Bronchial epithelial cell (primary cell): ENCODE data around the gene ASAP2. TPM values are rescaled to one million over a fixed set of nuclear protein-coding genes. Genes with fewer than 3 reads are reported as not detected.

Source experiments
- DNase-seq: peaks from one replicate; pipeline ENCODE4 v3.0.0-alpha.2; 2010; ENCODE audit warnings: low read depth
- FAIRE-seq: peaks from 2 replicates; lab custom pipeline; 2011; peaks lifted over from hg19 to GRCh38; lab: Jason Lieb, UNC
- H3K27me3 ChIP-seq: 2 replicates; pipeline ENCODE4 v1.5.1; 2011; ENCODE audit warnings: low read length; ENCODE audit not compliant: control insufficient read depth, insufficient read depth
- H3K36me3 ChIP-seq: 2 replicates; pipeline ENCODE4 v1.5.1; 2011; ENCODE audit warnings: low read length; ENCODE audit not compliant: control insufficient read depth, insufficient read depth
- H3K4me3 ChIP-seq: 2 replicates; pipeline ENCODE4 v1.5.1; 2011; ENCODE audit warnings: mild to moderate bottlenecking, low read depth, low read length, control low read depth
- CTCF ChIP-seq: IDR thresholded peaks from 2 replicates; pipeline ENCODE4 v1.5.1; 2011; ENCODE audit warnings: mild to moderate bottlenecking, moderate library complexity, low read length, control low read depth, inconsistent platforms; ENCODE audit not compliant: insufficient read depth, severe bottlenecking
- total RNA-seq: library from RNA; depleted of rRNA; stranded (reverse); fragments of >200 nt; gene quantifications from 2 replicates; pipeline ENCODE4 v1.2.1, GENCODE V29; 2014

The ASAP2 gene
- total RNA-seq, 1 donor from 2014 or later: 25.5 TPM

GRCh38 chr2:9191041-9191481, 15.6 kb upstream of the ASAP2 start:
- no peak for DNase-seq
- Histone ChIP-seq H3K36me3 (no peaks in the 10 kb centered on the region), H3K4me3 (no peak overlapping the region), H3K27me3 (no peaks in the 10 kb centered on the region)
- FAIRE-seq: no peak
- TF ChIP-seq CTCF: no peak

GRCh38 chr2:9192712-9193111, 13.9 kb upstream of the ASAP2 start:
- no peak overlapping the region for H3K4me3 ChIP-seq
- H3K27me3 ChIP-seq: no peaks in the 10 kb centered on the region
- no peaks in the 10 kb centered on the region for H3K36me3 ChIP-seq
- FAIRE-seq (peak; percentile 18), DNase-seq (no peak)
- no peak for TF ChIP-seq CTCF

GRCh38 chr2:9194352-9194751, 12.3 kb upstream of the ASAP2 start:
- Histone ChIP-seq H3K36me3 (no peaks in the 10 kb centered on the region), H3K4me3 (no peak overlapping the region), H3K27me3 (no peaks in the 10 kb centered on the region)
- no peak for FAIRE-seq
- TF ChIP-seq CTCF: no peak
- DNase-seq: no peak

- H3K36me3 ChIP-seq: no peaks in the 10 kb centered on the region
- no peak for TF ChIP-seq CTCF
- DNase-seq (no peak), FAIRE-seq (no peak)
- H3K27me3 ChIP-seq: no peaks in the 10 kb centered on the region
- no peak overlapping the region for H3K4me3 ChIP-seq
Observed at GRCh38 chr2:9196637-9197036, 10.0 kb upstream of the ASAP2 start.

- no peak for TF ChIP-seq CTCF
- no peaks in the 10 kb centered on the region for H3K27me3 ChIP-seq
- no peaks in the 10 kb centered on the region for H3K36me3 ChIP-seq
- no peak for FAIRE-seq
- DNase-seq: no peak
- H3K4me3 ChIP-seq: no peak overlapping the region
Observed at GRCh38 chr2:9197916-9198315, 8.7 kb upstream of the ASAP2 start.
